IMR-90 (cell line): ENCODE results near the gene ITPR2. TPM values are rescaled to one million over a fixed set of nuclear protein-coding genes. Genes with fewer than 3 reads are reported as not detected.

Source experiments
- ATAC-seq: fragments of 200-7000 bp; cut with Tn5 transposase; 2 replicates; pipeline ENCODE4 v1.9.1; 2020; ENCODE audit warnings: low read depth, mild to moderate bottlenecking, moderate library complexity
- BruUV-seq: library from RNA; stranded (reverse); fragments of 400-500 nt; replicated peaks from 2 replicates; lab custom pipeline; 2021; lab: Mats Ljungman, UMichigan
- CTCF ChIA-PET: fragments of 300-600 bp; formaldehyde crosslinking; extraction: SDS; loops from one replicate; lab custom pipeline; 2021; ENCODE audit warnings: antibody characterized with exemption; lab: Yijun Ruan, JAX
- POLR2A ChIA-PET: fragments of 300-600 bp; sonication (Branson Sonifier 250); formaldehyde crosslinking; loops from one replicate; lab custom pipeline; 2022; ENCODE audit warnings: antibody characterized with exemption; ENCODE audit not compliant: unreplicated experiment; lab: Charles Lee
- DNase-seq: peaks from one replicate; pipeline ENCODE4 v3.0.0; 2013
- H2AFZ ChIP-seq: replicated peaks from 2 replicates; pipeline ENCODE3; 2013; ENCODE audit warnings: low read length, mild to moderate bottlenecking; ENCODE audit not compliant: poor library complexity
- H2AK5ac ChIP-seq: 2 replicates; pipeline ENCODE4 v1.6.1; 2013; ENCODE audit warnings: low read depth, low read length, inconsistent platforms
- H2AK9ac ChIP-seq: replicated peaks from 2 replicates; pipeline ENCODE3; 2013; ENCODE audit warnings: mild to moderate bottlenecking, low read depth, low read length, moderate library complexity; ENCODE audit not compliant: poor library complexity
- H2BK120ac ChIP-seq: 2 replicates; pipeline ENCODE4 v1.6.1; 2013; ENCODE audit warnings: low read depth, low read length, inconsistent platforms
- H2BK15ac ChIP-seq: 3 replicates; pipeline ENCODE4 v1.6.1; 2013; ENCODE audit warnings: low read depth, low read length, inconsistent platforms
- H2BK20ac ChIP-seq: 2 replicates; pipeline ENCODE4 v1.6.1; 2013; ENCODE audit warnings: low read depth, mild to moderate bottlenecking, inconsistent platforms, low read length, moderate library complexity
- H2BK5ac ChIP-seq: 2 replicates; pipeline ENCODE4 v1.6.1; 2013; ENCODE audit warnings: mild to moderate bottlenecking, low read depth, low read length, inconsistent platforms; ENCODE audit not compliant: poor library complexity, severe bottlenecking
- H3K14ac ChIP-seq: replicated peaks from 2 replicates; pipeline ENCODE4 v1.6.1; 2013; ENCODE audit warnings: low read depth, low read length, inconsistent platforms
- H3K18ac ChIP-seq: 2 replicates; pipeline ENCODE4 v1.6.1; 2013; ENCODE audit warnings: low read depth, low read length, control low read depth
- H3K23ac ChIP-seq: 2 replicates; pipeline ENCODE4 v1.6.1; 2013; ENCODE audit warnings: low read depth, low read length, inconsistent platforms
- H3K27ac ChIP-seq: 2 replicates; pipeline ENCODE4 v1.5.1; 2013; ENCODE audit warnings: mild to moderate bottlenecking, control low read depth, low read length; ENCODE audit not compliant: insufficient read depth
- H3K27me3 ChIP-seq: 2 replicates; pipeline ENCODE4 v1.6.1; 2013; ENCODE audit warnings: low read length; ENCODE audit not compliant: control insufficient read depth, insufficient read depth
- H3K36me3 ChIP-seq: 2 replicates; pipeline ENCODE4 v1.6.1; 2013; ENCODE audit warnings: low read length, mixed read lengths; ENCODE audit not compliant: control insufficient read depth, insufficient read depth
- H3K4ac ChIP-seq: 2 replicates; pipeline ENCODE4 v1.6.1; 2013; ENCODE audit warnings: low read depth, low read length, inconsistent platforms
- H3K4me1 ChIP-seq: 2 replicates; pipeline ENCODE4 v1.6.1; 2013; ENCODE audit warnings: low read length, mixed read lengths; ENCODE audit not compliant: control insufficient read depth, insufficient read depth
- H3K4me2 ChIP-seq: 2 replicates; pipeline ENCODE4 v1.6.1; 2013; ENCODE audit warnings: low read depth, mild to moderate bottlenecking, control low read depth, low read length, moderate library complexity
- H3K4me3 ChIP-seq: 2 replicates; pipeline ENCODE4 v1.5.1; 2013; ENCODE audit warnings: low read depth, mild to moderate bottlenecking, control low read depth, low read length, moderate library complexity; ENCODE audit not compliant: insufficient read depth
- H3K56ac ChIP-seq: 2 replicates; pipeline ENCODE4 v1.6.1; 2013; ENCODE audit warnings: low read length, inconsistent platforms; ENCODE audit not compliant: insufficient read depth; ENCODE audit errors: extremely low read depth
- H3K79me1 ChIP-seq, 2 experiments: 2 replicates each; pipeline ENCODE4 v1.6.1; 2013; ENCODE audit warnings: low read length in 2 of 2, inconsistent platforms in 1 of 2, low read depth in 1 of 2
- H3K9ac ChIP-seq: 2 replicates; pipeline ENCODE4 v1.6.1; 2013; ENCODE audit warnings: low read depth, low read length, control low read depth
- H3K9me1 ChIP-seq: 2 replicates; pipeline ENCODE4 v1.6.1; 2013; ENCODE audit warnings: low read length, inconsistent platforms; ENCODE audit not compliant: insufficient read depth
- H3K9me3 ChIP-seq: 2 replicates; pipeline ENCODE4 v1.6.1; 2013; ENCODE audit warnings: low read length; ENCODE audit not compliant: control insufficient read depth, insufficient read depth
- H4K20me1 ChIP-seq: 2 replicates; pipeline ENCODE4 v1.6.1; 2013; ENCODE audit warnings: low read length, inconsistent platforms; ENCODE audit not compliant: insufficient read depth
- H4K5ac ChIP-seq: 2 replicates; pipeline ENCODE4 v1.6.1; 2013; ENCODE audit warnings: mild to moderate bottlenecking, low read depth, low read length, control low read depth
- H4K8ac ChIP-seq, 2 experiments: 2 replicates each; pipeline ENCODE4 v1.6.1; 2013; ENCODE audit warnings: low read depth in 2 of 2, low read length in 2 of 2, control low read depth in 1 of 2, inconsistent platforms in 1 of 2
- H4K91ac ChIP-seq: 2 replicates; pipeline ENCODE4 v1.6.1; 2013; ENCODE audit warnings: low read depth, low read length, inconsistent platforms; ENCODE audit not compliant: insufficient read depth
- BHLHE40 ChIP-seq: fragments of 150-350 bp; IDR thresholded peaks from 2 replicates; pipeline ENCODE4 v1.6.1; 2016; ENCODE audit warnings: mild to moderate bottlenecking, low read depth, low read length
- CEBPB ChIP-seq: IDR thresholded peaks from 2 replicates; pipeline ENCODE4 v1.6.1; 2012; ENCODE audit warnings: low read depth, low read length, improper control_type of control experiment
- CHD1 ChIP-seq: IDR thresholded peaks from 2 replicates; pipeline ENCODE4 v1.6.1; 2012; ENCODE audit warnings: low read depth, low read length, improper control_type of control experiment
- CTCF ChIP-seq: conservative IDR thresholded peaks from 2 replicates; pipeline ENCODE4 v1.5.1; 2012; ENCODE audit warnings: mild to moderate bottlenecking, low read depth, low read length, improper control_type of control experiment
- ELK1 ChIP-seq: fragments of 150-350 bp; IDR thresholded peaks from 2 replicates; pipeline ENCODE4 v1.6.1; 2016; ENCODE audit warnings: low read depth, mild to moderate bottlenecking, low read length, moderate library complexity, borderline replicate concordance
- FOS ChIP-seq: fragments of 150-350 bp; IDR thresholded peaks from 2 replicates; pipeline ENCODE4 v1.6.1; 2016; ENCODE audit warnings: low read depth, low read length
- MAFK ChIP-seq: IDR thresholded peaks from 2 replicates; pipeline ENCODE4 v1.6.1; 2012; ENCODE audit warnings: low read depth, low read length, improper control_type of control experiment
- MAZ ChIP-seq: IDR thresholded peaks from 2 replicates; pipeline ENCODE4 v1.6.1; 2012; ENCODE audit warnings: low read depth, mild to moderate bottlenecking, low read length, improper control_type of control experiment, moderate library complexity, borderline replicate concordance
- MXI1 ChIP-seq: IDR thresholded peaks from 2 replicates; pipeline ENCODE4 v1.6.1; 2012; ENCODE audit warnings: low read depth, mild to moderate bottlenecking, low read length, moderate library complexity, borderline replicate concordance
- POLR2A ChIP-seq: IDR thresholded peaks from 2 replicates; pipeline ENCODE4 v1.6.1; 2012; ENCODE audit warnings: mild to moderate bottlenecking, low read depth, low read length
- RAD21 ChIP-seq: IDR thresholded peaks from 2 replicates; pipeline ENCODE4 v1.6.1; 2012; ENCODE audit warnings: low read length, improper control_type of control experiment
- RCOR1 ChIP-seq: IDR thresholded peaks from 2 replicates; pipeline ENCODE4 v1.6.1; 2012; ENCODE audit warnings: mild to moderate bottlenecking, low read length, improper control_type of control experiment; ENCODE audit not compliant: insufficient replicate concordance
- RFX5 ChIP-seq: IDR thresholded peaks from 2 replicates; pipeline ENCODE4 v1.8.0; 2012; ENCODE audit warnings: low read depth, mild to moderate bottlenecking, low read length, moderate library complexity
- SMC3 ChIP-seq: fragments of 150-350 bp; IDR thresholded peaks from 2 replicates; pipeline ENCODE4 v1.6.1; 2016; ENCODE audit warnings: low read depth, mild to moderate bottlenecking, antibody characterized with exemption, low read length, moderate library complexity
- USF2 ChIP-seq: fragments of 150-350 bp; IDR thresholded peaks from 2 replicates; pipeline ENCODE4 v1.6.1; 2017; ENCODE audit warnings: mild to moderate bottlenecking, antibody characterized with exemption, low read length, low read depth
- WGBS, 2 experiments: methylation state at CpG; one replicate each; pipeline versions ENCODE4 v1.1.5 to v1.1.7; 2013; ENCODE audit warnings: missing lambda C conversion rate in 2 of 2; ENCODE audit not compliant: insufficient read length in 1 of 2; ENCODE audit errors: extremely low coverage in 2 of 2; 5-methylcytosine and 5-hydroxymethylcytosine counted together
- dilution Hi-C: fragments of 300-500 bp; cut with HindIII; formaldehyde crosslinking; loops from one replicate; pipeline ENCODE4 v1.14.3; 2018; ENCODE audit warnings: low sequenced_read_pairs; ENCODE audit not compliant: unreplicated experiment
- in situ Hi-C: fragments of 300-500 bp; cut with MboI; formaldehyde crosslinking; loops from 3 replicates; pipeline ENCODE4 v1.14.3; 2019; ENCODE audit warnings: low sequenced_read_pairs, inconsistent platforms, mixed read lengths
- intact Hi-C: fragments of 100-400 bp; cut with micrococcal nuclease; formaldehyde crosslinking; loops from 2 replicates; pipeline ENCODE4 v1.10.0; 2022
- polyA plus RNA-seq, 3 experiments: library from polyadenylated mRNA; depleted of rRNA; stranded (reverse); fragments of >200 nt; gene quantifications; 2 replicates each; pipeline ENCODE4 v1.2.3, GENCODE V29; 2012; ENCODE audit warnings: low replicate concordance in 1 of 3
- total RNA-seq: library from RNA; depleted of rRNA; stranded (reverse); fragments of >200 nt; gene quantifications from 2 replicates; pipeline ENCODE4 v1.2.3, GENCODE V29; 2012

Gene ITPR2
- total and polyA plus RNA-seq, 2 of the 4 experiments (the other 2 are of a cell fraction) = 1.2 to 9.0 TPM

- no TSS peak for BruUV-seq
- H4K91ac ChIP-seq = no peak overlapping the region
- no peak overlapping the region for H4K8ac ChIP-seq
- H4K5ac ChIP-seq = no peak overlapping the region
- no peak overlapping the region for H3K14ac ChIP-seq
- ChIA-PET POLR2A (no interaction called here), CTCF (no interaction called here)
- WGBS, 2 experiments = 100% methylated on average over 1 of the region's 6 CpGs
- H3K9me3 ChIP-seq = no peaks in the 10 kb centered on the region
- no peak overlapping the region for H2AK5ac ChIP-seq
- H3K79me1 ChIP-seq = no peaks in the 10 kb centered on the region
- H3K56ac ChIP-seq = no peak overlapping the region
- H2AFZ ChIP-seq = no peak overlapping the region
- H3K4me1 ChIP-seq = no peaks in the 10 kb centered on the region
- ATAC-seq (no peak), DNase-seq (no peak)
- no peak overlapping the region for H3K4ac ChIP-seq
- no peak overlapping the region for H3K23ac ChIP-seq
- no peak for TF ChIP-seq MAZ
- TF ChIP-seq MAFK = no peak
- no peak for TF ChIP-seq POLR2A
- no peak for TF ChIP-seq CEBPB
- no peak for TF ChIP-seq CHD1
- no peak for TF ChIP-seq RAD21
- no peak for TF ChIP-seq SMC3
- no peak for TF ChIP-seq RFX5
- TF ChIP-seq RCOR1 = no peak
- TF ChIP-seq USF2 = no peak
- no peak for TF ChIP-seq FOS
- no peak for TF ChIP-seq CTCF
- no peak for TF ChIP-seq ELK1
- no peak for TF ChIP-seq BHLHE40
- TF ChIP-seq MXI1 = no peak
- H3K4me3 ChIP-seq = no peak overlapping the region
- in situ Hi-C loops (no loop called here), dilution Hi-C loops (no loop called here), intact Hi-C loops (no loop called here)
- H2BK120ac ChIP-seq = no peak overlapping the region
- H3K27ac ChIP-seq = no peak overlapping the region
- H2AK9ac ChIP-seq = no peak overlapping the region
- no peaks in the 10 kb centered on the region for H3K36me3 ChIP-seq
- H2BK5ac ChIP-seq = no peak overlapping the region
- H2BK15ac ChIP-seq = no peak overlapping the region
- peaks cover 7% of the 10 kb centered on the region; the same call in 1 of the 2 replicates for H3K9me1 ChIP-seq
- H3K4me2 ChIP-seq = no peak overlapping the region
- no peaks in the 10 kb centered on the region for H4K20me1 ChIP-seq
- no peak overlapping the region for H3K18ac ChIP-seq
- no peak overlapping the region for H3K9ac ChIP-seq
- no peaks in the 10 kb centered on the region for H3K27me3 ChIP-seq
- no peak overlapping the region for H2BK20ac ChIP-seq
Observed at GRCh38 chr12:26576266-26576665, 256.7 kb downstream of the ITPR2 start.
